ENCODE results near the gene KRT23.

The KRT23 gene

GRCh38 chr17:40978575-40979151, 41.2 kb upstream of the KRT23 start:
- TF ChIP-seq CTCF (IDR thresholded peaks at IDR 0.05; ENCODE audit: control insufficient read depth, insufficient read depth, low read depth, low read length, missing control alignments) = no peak
- DNase-seq (ENCODE audit: low read depth) = no peak
- H3K4me3 ChIP-seq (ENCODE audit: control insufficient read depth, low read depth, low read length) = no peak overlapping the region

- TF ChIP-seq CTCF (IDR thresholded peaks at IDR 0.05; ENCODE audit: control insufficient read depth, insufficient read depth, low read depth, low read length, missing control alignments) = no peak
- no peak overlapping the region for H3K4me3 ChIP-seq (ENCODE audit: control insufficient read depth, low read depth, low read length)
- no peak for DNase-seq (ENCODE audit: low read depth)
Measured at GRCh38 chr17:40975516-40975915, 38.1 kb upstream of the KRT23 start.

GRCh38 chr17:40974366-40974765, 36.9 kb upstream of the KRT23 start:
- no peak for TF ChIP-seq CTCF (IDR thresholded peaks at IDR 0.05; ENCODE audit: control insufficient read depth, insufficient read depth, low read depth, low read length, missing control alignments)
- no peak overlapping the region for H3K4me3 ChIP-seq (ENCODE audit: control insufficient read depth, low read depth, low read length)

GRCh38 chr17:40967582-40967981, 30.1 kb upstream of the KRT23 start:
- no peak for DNase-seq (ENCODE audit: low read depth)
- TF ChIP-seq CTCF (IDR thresholded peaks at IDR 0.05; ENCODE audit: control insufficient read depth, insufficient read depth, low read depth, low read length, missing control alignments) = no peak
- no peak overlapping the region for H3K4me3 ChIP-seq (ENCODE audit: control insufficient read depth, low read depth, low read length)

More at GRCh38 chr17:40974366-40974765, 36.9 kb upstream of the KRT23 start:
- DNase-seq (ENCODE audit: low read depth) = no peak

- DNase-seq (ENCODE audit: low read depth) = no peak
- no peak for TF ChIP-seq CTCF (IDR thresholded peaks at IDR 0.05; ENCODE audit: control insufficient read depth, insufficient read depth, low read depth, low read length, missing control alignments)
- H3K4me3 ChIP-seq (ENCODE audit: control insufficient read depth, low read depth, low read length) = no peak within 1 kb of the TSS
Measured at GRCh38 chr17:40966848-40967247, 29.4 kb upstream of the KRT23 start, which contains the start of gene KRT39. TSS of gene KRT39 (minus strand) at chr17:40966948. CDS start at chr17:40966856, 92 bp downstream.

GRCh38 chr17:40963838-40964237, 26.4 kb upstream of the KRT23 start:
- peak; percentile 45 for TF ChIP-seq CTCF (IDR thresholded peaks at IDR 0.05; ENCODE audit: control insufficient read depth, insufficient read depth, low read depth, low read length, missing control alignments)
- DNase-seq (ENCODE audit: low read depth) = no peak

More at GRCh38 chr17:40963838-40964237, 26.4 kb upstream of the KRT23 start:
- no peak overlapping the region for H3K4me3 ChIP-seq (ENCODE audit: control insufficient read depth, low read depth, low read length)

Data from AG09309 (cell line).